ENCODE data around the gene NUDT22. TPM values are rescaled to one million over a fixed set of nuclear protein-coding genes. Genes with fewer than 3 reads are reported as not detected.

NUDT22 gene
- total and polyA plus RNA-seq, 4 donors = 20.3 to 41.3 (median 32.9) TPM

GRCh38 chr11:64216879-64217278 lies 9.2 kb upstream of the NUDT22 start:
- H3K27ac ChIP-seq (ENCODE audit: low read depth, low read length) = no peak overlapping the region
- no peak overlapping the region for H3K4me3 ChIP-seq (ENCODE audit: low read depth, low read length)
- DNase-seq (ENCODE audit: low read depth in 4 of 6, low spot score in 6 of 6) = no peak
- H3K36me3 ChIP-seq (ENCODE audit: control insufficient read depth, insufficient read depth, low read length) = peaks cover 24% of the 10 kb centered on the region
- peaks cover 10% of the 10 kb centered on the region for H3K4me1 ChIP-seq (ENCODE audit: control insufficient read depth, insufficient read depth, low read length)
- H3K27me3 ChIP-seq (ENCODE audit: control insufficient read depth, insufficient read depth, low read length) = no peaks in the 10 kb centered on the region
- H3K9me3 ChIP-seq (ENCODE audit: control insufficient read depth, insufficient read depth, low read length) = no peaks in the 10 kb centered on the region
- WGBS (ENCODE audit: insufficient coverage) = 64% methylated on average over 5 of the region's 6 CpGs

- Histone ChIP-seq H3K36me3 (ENCODE audit: control insufficient read depth, insufficient read depth, low read length) (peaks cover 34% of the 10 kb centered on the region), H3K27ac (ENCODE audit: low read depth, low read length) (no peak overlapping the region), H3K27me3 (ENCODE audit: control insufficient read depth, insufficient read depth, low read length) (no peaks in the 10 kb centered on the region), H3K9me3 (ENCODE audit: control insufficient read depth, insufficient read depth, low read length) (no peaks in the 10 kb centered on the region), H3K4me3 (ENCODE audit: low read depth, low read length) (no peak overlapping the region), H3K4me1 (ENCODE audit: control insufficient read depth, insufficient read depth, low read length) (peaks cover 10% of the 10 kb centered on the region)
- 68% methylated on average over 5 of the region's 11 CpGs for WGBS (ENCODE audit: insufficient coverage)
- no peak for DNase-seq (ENCODE audit: low read depth in 4 of 6, low spot score in 6 of 6)
Measured at GRCh38 chr11:64218628-64219353, 7.3 kb upstream of the NUDT22 start.

GRCh38 chr11:64219354-64219684 lies 6.8 kb upstream of the NUDT22 start:
- no peak overlapping the region for H3K4me3 ChIP-seq (ENCODE audit: low read depth, low read length)
- H3K4me1 ChIP-seq (ENCODE audit: control insufficient read depth, insufficient read depth, low read length) = peaks cover 10% of the 10 kb centered on the region
- H3K9me3 ChIP-seq (ENCODE audit: control insufficient read depth, insufficient read depth, low read length) = no peaks in the 10 kb centered on the region
- no peak overlapping the region for H3K27ac ChIP-seq (ENCODE audit: low read depth, low read length)
- 86% methylated on average over 6 of the region's 7 CpGs for WGBS (ENCODE audit: insufficient coverage)
- no peaks in the 10 kb centered on the region for H3K27me3 ChIP-seq (ENCODE audit: control insufficient read depth, insufficient read depth, low read length)
- H3K36me3 ChIP-seq (ENCODE audit: control insufficient read depth, insufficient read depth, low read length) = peaks cover 39% of the 10 kb centered on the region
- DNase-seq (ENCODE audit: low read depth in 4 of 6, low spot score in 6 of 6) = no peak

GRCh38 chr11:64219755-64220154 lies 6.3 kb upstream of the NUDT22 start:
- H3K27ac ChIP-seq (ENCODE audit: low read depth, low read length) = no peak overlapping the region
- H3K9me3 ChIP-seq (ENCODE audit: control insufficient read depth, insufficient read depth, low read length) = no peaks in the 10 kb centered on the region
- peaks cover 44% of the 10 kb centered on the region for H3K36me3 ChIP-seq (ENCODE audit: control insufficient read depth, insufficient read depth, low read length)
- H3K4me1 ChIP-seq (ENCODE audit: control insufficient read depth, insufficient read depth, low read length) = peaks cover 14% of the 10 kb centered on the region
- H3K4me3 ChIP-seq (ENCODE audit: low read depth, low read length) = no peak overlapping the region
- no peaks in the 10 kb centered on the region for H3K27me3 ChIP-seq (ENCODE audit: control insufficient read depth, insufficient read depth, low read length)
- WGBS (ENCODE audit: insufficient coverage) = 86% methylated on average over 6 of the region's 10 CpGs
- DNase-seq (ENCODE audit: low read depth in 4 of 6, low spot score in 6 of 6) = no peak

GRCh38 chr11:64220271-64220670 lies 5.8 kb upstream of the NUDT22 start:
- Histone ChIP-seq H3K36me3 (ENCODE audit: control insufficient read depth, insufficient read depth, low read length) (peaks cover 48% of the 10 kb centered on the region), H3K9me3 (ENCODE audit: control insufficient read depth, insufficient read depth, low read length) (no peaks in the 10 kb centered on the region), H3K27me3 (ENCODE audit: control insufficient read depth, insufficient read depth, low read length) (no peaks in the 10 kb centered on the region), H3K4me1 (ENCODE audit: control insufficient read depth, insufficient read depth, low read length) (peaks cover 19% of the 10 kb centered on the region), H3K27ac (ENCODE audit: low read depth, low read length) (no peak overlapping the region), H3K4me3 (ENCODE audit: low read depth, low read length) (no peak overlapping the region)
- WGBS (ENCODE audit: insufficient coverage) = 86% methylated on average over 15 of the region's 17 CpGs
- DNase-seq (ENCODE audit: low read depth in 4 of 6, low spot score in 6 of 6) = no peak

- H3K36me3 ChIP-seq (ENCODE audit: control insufficient read depth, insufficient read depth, low read length) = peaks cover 48% of the 10 kb centered on the region
- no peak overlapping the region for H3K4me3 ChIP-seq (ENCODE audit: low read depth, low read length)
- H3K27me3 ChIP-seq (ENCODE audit: control insufficient read depth, insufficient read depth, low read length) = no peaks in the 10 kb centered on the region
- 91% methylated on average over 14 of the region's 14 CpGs for WGBS (ENCODE audit: insufficient coverage)
- H3K27ac ChIP-seq (ENCODE audit: low read depth, low read length) = no peak overlapping the region
- no peaks in the 10 kb centered on the region for H3K9me3 ChIP-seq (ENCODE audit: control insufficient read depth, insufficient read depth, low read length)
- H3K4me1 ChIP-seq (ENCODE audit: control insufficient read depth, insufficient read depth, low read length) = peaks cover 25% of the 10 kb centered on the region
- no peak for DNase-seq (ENCODE audit: low read depth in 4 of 6, low spot score in 6 of 6)
Measured at GRCh38 chr11:64220798-64221197, 5.3 kb upstream of the NUDT22 start.

GRCh38 chr11:64222651-64223000 lies 3.4 kb upstream of the NUDT22 start:
- Histone ChIP-seq H3K36me3 (ENCODE audit: control insufficient read depth, insufficient read depth, low read length) (peaks cover 48% of the 10 kb centered on the region), H3K27ac (ENCODE audit: low read depth, low read length) (no peak overlapping the region)

GRCh38 chr11:64223001-64223651 lies 2.9 kb upstream of the NUDT22 start:
- Histone ChIP-seq H3K9me3 (ENCODE audit: control insufficient read depth, insufficient read depth, low read length) (no peaks in the 10 kb centered on the region), H3K4me3 (ENCODE audit: low read depth, low read length) (no peak overlapping the region), H3K4me1 (ENCODE audit: control insufficient read depth, insufficient read depth, low read length) (peaks cover 41% of the 10 kb centered on the region), H3K36me3 (ENCODE audit: control insufficient read depth, insufficient read depth, low read length) (peaks cover 48% of the 10 kb centered on the region), H3K27me3 (ENCODE audit: control insufficient read depth, insufficient read depth, low read length) (no peaks in the 10 kb centered on the region), H3K27ac (ENCODE audit: low read depth, low read length) (no peak overlapping the region)
- WGBS (ENCODE audit: insufficient coverage) = 89% methylated on average over 22 of the region's 24 CpGs
- no peak for DNase-seq (ENCODE audit: low read depth in 4 of 6, low spot score in 6 of 6)

More at GRCh38 chr11:64222651-64223000, 3.4 kb upstream of the NUDT22 start:
- Histone ChIP-seq H3K27me3 (ENCODE audit: control insufficient read depth, insufficient read depth, low read length) (no peaks in the 10 kb centered on the region), H3K4me3 (ENCODE audit: low read depth, low read length) (no peak overlapping the region), H3K4me1 (ENCODE audit: control insufficient read depth, insufficient read depth, low read length) (peaks cover 40% of the 10 kb centered on the region), H3K9me3 (ENCODE audit: control insufficient read depth, insufficient read depth, low read length) (no peaks in the 10 kb centered on the region)
- DNase-seq (ENCODE audit: low read depth in 4 of 6, low spot score in 6 of 6) = no peak
- 84% methylated on average over 9 of the region's 9 CpGs for WGBS (ENCODE audit: insufficient coverage)

- H3K9me3 ChIP-seq (ENCODE audit: control insufficient read depth, insufficient read depth, low read length) = no peaks in the 10 kb centered on the region
- DNase-seq (ENCODE audit: low read depth in 4 of 6, low spot score in 6 of 6) = no peak
- H3K36me3 ChIP-seq (ENCODE audit: control insufficient read depth, insufficient read depth, low read length) = peaks cover 47% of the 10 kb centered on the region
- peaks cover 39% of the 10 kb centered on the region for H3K4me1 ChIP-seq (ENCODE audit: control insufficient read depth, insufficient read depth, low read length)
- H3K27ac ChIP-seq (ENCODE audit: low read depth, low read length) = no peak overlapping the region
- 92% methylated on average over 17 of the region's 17 CpGs for WGBS (ENCODE audit: insufficient coverage)
- no peaks in the 10 kb centered on the region for H3K27me3 ChIP-seq (ENCODE audit: control insufficient read depth, insufficient read depth, low read length)
- H3K4me3 ChIP-seq (ENCODE audit: low read depth, low read length) = no peak overlapping the region
Measured at GRCh38 chr11:64224151-64224890, 1.8 kb upstream of the NUDT22 start.
